Measurements from ENCODE around the gene CHD8.
"Not testable (repeated sequence)": the region's sequence is repeated elsewhere in the genome, so short reads cannot be mapped to it uniquely, and the experiment has no call there.

Gene CHD8

GRCh38 chr14:21431126-21431525 lies 24.8 kb downstream of the CHD8 start:
- DNase-seq: no peak

GRCh38 chr14:21428930-21429329 lies 27.0 kb downstream of the CHD8 start:
- no peak for DNase-seq

GRCh38 chr14:21426692-21427091 lies 29.2 kb downstream of the CHD8 start:
- no peak for DNase-seq

- no peak for DNase-seq
Measured at GRCh38 chr14:21419528-21419927, 36.4 kb downstream of the CHD8 start.

- no peak for DNase-seq
Measured at GRCh38 chr14:21415329-21415728, 40.6 kb downstream of the CHD8 start.

GRCh38 chr14:21414137-21414631 lies 41.7 kb downstream of the CHD8 start:
- no peak for DNase-seq

GRCh38 chr14:21408147-21408546 lies 47.8 kb downstream of the CHD8 start:
- no peak for DNase-seq

GRCh38 chr14:21406213-21406612 lies 49.7 kb downstream of the CHD8 start:
- no peak for DNase-seq

GRCh38 chr14:21405097-21405496 lies 50.8 kb downstream of the CHD8 start:
- DNase-seq: no peak

- DNase-seq: no peak
Measured at GRCh38 chr14:21399311-21399870, 56.5 kb downstream of the CHD8 start.

- no peak for DNase-seq
Measured at GRCh38 chr14:21398901-21399300, 57.0 kb downstream of the CHD8 start.

- DNase-seq: no peak
Measured at GRCh38 chr14:21395450-21395849, 60.5 kb downstream of the CHD8 start.

- no peak for DNase-seq
Measured at GRCh38 chr14:21385188-21385904, 70.6 kb downstream of the CHD8 start.

GRCh38 chr14:21384494-21384851 lies 71.5 kb downstream of the CHD8 start:
- peak in 1 of 6 experiments; percentile 61 for DNase-seq

- peak; percentile 82 to 93 (median 87) for DNase-seq
Measured at GRCh38 chr14:21383848-21384493, 72.0 kb downstream of the CHD8 start, which contains the start of gene SUPT16H. TSS of gene SUPT16H (minus strand) at chr14:21384019. CDS start at chr14:21383927, 92 bp downstream.

GRCh38 chr14:21382886-21383847 lies 72.8 kb downstream of the CHD8 start:
- DNase-seq: peak; percentile 10 to 58 (median 36)

GRCh38 chr14:21382095-21382494 lies 73.8 kb downstream of the CHD8 start:
- no peak for DNase-seq

GRCh38 chr14:21379338-21379737 lies 76.6 kb downstream of the CHD8 start:
- no peak for DNase-seq

- DNase-seq: no peak
Measured at GRCh38 chr14:21373980-21374379, 81.9 kb downstream of the CHD8 start.

- DNase-seq: not testable (repeated sequence)
Measured at GRCh38 chr14:21372814-21373213, 83.1 kb downstream of the CHD8 start.

GRCh38 chr14:21369949-21370679 lies 85.8 kb downstream of the CHD8 start:
- DNase-seq: no peak

GRCh38 chr14:21367582-21368144 lies 88.3 kb downstream of the CHD8 start:
- DNase-seq: no peak
